Measurements from ENCODE around the gene XPA. TPM values are rescaled to one million over a fixed set of nuclear protein-coding genes. Genes with fewer than 3 reads are reported as not detected.

The XPA gene
- total and polyA plus RNA-seq, 4 donors, result 15.3 to 33.1 (median 24.3) TPM

- WGBS, 2 donors, result 9% methylated on average over 9 of the region's 9 CpGs
- Histone ChIP-seq H3K27me3 (ENCODE audit: control insufficient read depth in 1 of 2, insufficient read depth in 2 of 2, low read length in 1 of 2) (no peaks in the 10 kb centered on the region), H3K4me1 (ENCODE audit: control insufficient read depth in 1 of 2, insufficient read depth in 2 of 2, low read length in 2 of 2) (peaks cover 0 to 6% of the 10 kb centered on the region in 2 donors), H3K27ac (ENCODE audit: low read depth in 1 of 2, low read length in 2 of 2) (peak overlapping the region in 1 of 2 donors; percentile 95), H3K4me3 (ENCODE audit: low read length in 2 of 2) (peak overlapping the region; percentile 56 to 93), H3K36me3 (ENCODE audit: control insufficient read depth in 1 of 2, insufficient read depth in 2 of 2, low read length in 1 of 2) (no peaks in the 10 kb centered on the region), H3K9me3 (ENCODE audit: control insufficient read depth, low read length) (no peaks in the 10 kb centered on the region)
- DNase-seq, result no peak
- ATAC-seq (ENCODE audit: low FRiP score), result no peak
- intact Hi-C loops (cut with DNase I), result no loop called here
Measured at GRCh38 chr9:97695995-97696802, 941 bp downstream of the XPA start.

GRCh38 chr9:97695390-97695789 is 1.8 kb downstream of the XPA start:
- ATAC-seq (ENCODE audit: low FRiP score) (no peak), DNase-seq (no peak)
- intact Hi-C loops (cut with DNase I), result no loop called here
- Histone ChIP-seq H3K36me3 (ENCODE audit: control insufficient read depth in 1 of 2, insufficient read depth in 2 of 2, low read length in 1 of 2) (no peaks in the 10 kb centered on the region), H3K4me1 (ENCODE audit: control insufficient read depth in 1 of 2, insufficient read depth in 2 of 2, low read length in 2 of 2) (peaks cover 0 to 6% of the 10 kb centered on the region in 2 donors), H3K4me3 (ENCODE audit: low read length in 2 of 2) (peak overlapping the region in 1 of 2 donors; percentile 56), H3K27ac (ENCODE audit: low read depth in 1 of 2, low read length in 2 of 2) (no peak overlapping the region), H3K27me3 (ENCODE audit: control insufficient read depth in 1 of 2, insufficient read depth in 2 of 2, low read length in 1 of 2) (no peaks in the 10 kb centered on the region), H3K9me3 (ENCODE audit: control insufficient read depth, low read length) (no peaks in the 10 kb centered on the region)
- 57 to 61% methylated on average over 3 of the region's 3 CpGs for WGBS, 2 donors

GRCh38 chr9:97694769-97695168 is 2.4 kb downstream of the XPA start:
- ATAC-seq (ENCODE audit: low FRiP score), result no peak
- intact Hi-C loops (cut with DNase I), result no loop called here
- DNase-seq, result no peak
- 91 to 93% methylated on average over 7 of the region's 7 CpGs for WGBS, 2 donors
- H3K4me1 ChIP-seq (ENCODE audit: control insufficient read depth in 1 of 2, insufficient read depth in 2 of 2, low read length in 2 of 2), result peaks cover 0 to 10% of the 10 kb centered on the region in 2 donors
- no peaks in the 10 kb centered on the region for H3K27me3 ChIP-seq (ENCODE audit: control insufficient read depth in 1 of 2, insufficient read depth in 2 of 2, low read length in 1 of 2)
- H3K27ac ChIP-seq (ENCODE audit: low read depth in 1 of 2, low read length in 2 of 2), result no peak overlapping the region
- H3K36me3 ChIP-seq (ENCODE audit: control insufficient read depth in 1 of 2, insufficient read depth in 2 of 2, low read length in 1 of 2), result no peaks in the 10 kb centered on the region
- H3K4me3 ChIP-seq (ENCODE audit: low read length in 2 of 2), result no peak overlapping the region
- H3K9me3 ChIP-seq (ENCODE audit: control insufficient read depth, low read length), result no peaks in the 10 kb centered on the region

- Histone ChIP-seq H3K4me3 (ENCODE audit: low read length in 2 of 2) (no peak overlapping the region), H3K4me1 (ENCODE audit: control insufficient read depth in 1 of 2, insufficient read depth in 2 of 2, low read length in 2 of 2) (peaks cover 0 to 7% of the 10 kb centered on the region in 2 donors), H3K27ac (ENCODE audit: low read depth in 1 of 2, low read length in 2 of 2) (peak overlapping the region in 1 of 2 donors; percentile 44), H3K27me3 (ENCODE audit: control insufficient read depth in 1 of 2, insufficient read depth in 2 of 2, low read length in 1 of 2) (no peaks in the 10 kb centered on the region), H3K36me3 (ENCODE audit: control insufficient read depth in 1 of 2, insufficient read depth in 2 of 2, low read length in 1 of 2) (peaks cover 2 to 3% of the 10 kb centered on the region in 2 donors), H3K9me3 (ENCODE audit: control insufficient read depth, low read length) (no peaks in the 10 kb centered on the region)
- WGBS, 2 donors, result 19 to 24% methylated on average over 4 of the region's 4 CpGs
- intact Hi-C loops (cut with DNase I), result no loop called here
- DNase-seq (no peak), ATAC-seq (ENCODE audit: low FRiP score) (no peak)
Measured at GRCh38 chr9:97689401-97690180, 7.5 kb downstream of the XPA start.

GRCh38 chr9:97688654-97689053 is 8.5 kb downstream of the XPA start:
- Histone ChIP-seq H3K4me1 (ENCODE audit: control insufficient read depth in 1 of 2, insufficient read depth in 2 of 2, low read length in 2 of 2) (peaks cover 0 to 4% of the 10 kb centered on the region in 2 donors), H3K9me3 (ENCODE audit: control insufficient read depth, low read length) (no peaks in the 10 kb centered on the region), H3K27me3 (ENCODE audit: control insufficient read depth in 1 of 2, insufficient read depth in 2 of 2, low read length in 1 of 2) (no peaks in the 10 kb centered on the region), H3K4me3 (ENCODE audit: low read length in 2 of 2) (no peak overlapping the region), H3K27ac (ENCODE audit: low read depth in 1 of 2, low read length in 2 of 2) (peak overlapping the region in 1 of 2 donors; percentile 79), H3K36me3 (ENCODE audit: control insufficient read depth in 1 of 2, insufficient read depth in 2 of 2, low read length in 1 of 2) (peaks cover 2 to 3% of the 10 kb centered on the region in 2 donors)
- DNase-seq, result no peak
- WGBS, 2 donors, result 16 to 20% methylated on average over 1 of the region's 1 CpG
- ATAC-seq (ENCODE audit: low FRiP score), result no peak
- intact Hi-C loops (cut with DNase I), result no loop called here

GRCh38 chr9:97682242-97682641 is 14.9 kb downstream of the XPA start:
- H3K4me1 ChIP-seq (ENCODE audit: control insufficient read depth in 1 of 2, insufficient read depth in 2 of 2, low read length in 2 of 2), result no peaks in the 10 kb centered on the region
- no peaks in the 10 kb centered on the region for H3K9me3 ChIP-seq (ENCODE audit: control insufficient read depth, low read length)
- no peaks in the 10 kb centered on the region for H3K27me3 ChIP-seq (ENCODE audit: control insufficient read depth in 1 of 2, insufficient read depth in 2 of 2, low read length in 1 of 2)
- H3K4me3 ChIP-seq (ENCODE audit: low read length in 2 of 2), result no peak overlapping the region
- ATAC-seq (ENCODE audit: low FRiP score) (no peak), DNase-seq (no peak)
- H3K27ac ChIP-seq (ENCODE audit: low read depth in 1 of 2, low read length in 2 of 2), result no peak overlapping the region
- H3K36me3 ChIP-seq (ENCODE audit: control insufficient read depth in 1 of 2, insufficient read depth in 2 of 2, low read length in 1 of 2), result peaks cover 0 to 2% of the 10 kb centered on the region in 2 donors
- intact Hi-C loops (cut with DNase I), result no loop called here
- 88 to 95% methylated on average over 1 of the region's 1 CpG for WGBS, 2 donors

GRCh38 chr9:97675655-97676054 is 21.5 kb downstream of the XPA start:
- Histone ChIP-seq H3K27ac (ENCODE audit: low read depth in 1 of 2, low read length in 2 of 2) (peak overlapping the region in 1 of 2 donors; percentile 54), H3K27me3 (ENCODE audit: control insufficient read depth in 1 of 2, insufficient read depth in 2 of 2, low read length in 1 of 2) (no peaks in the 10 kb centered on the region), H3K4me1 (ENCODE audit: control insufficient read depth in 1 of 2, insufficient read depth in 2 of 2, low read length in 2 of 2) (peaks cover 0 to 5% of the 10 kb centered on the region in 2 donors), H3K4me3 (ENCODE audit: low read length in 2 of 2) (no peak overlapping the region), H3K9me3 (ENCODE audit: control insufficient read depth, low read length) (no peaks in the 10 kb centered on the region), H3K36me3 (ENCODE audit: control insufficient read depth in 1 of 2, insufficient read depth in 2 of 2, low read length in 1 of 2) (peaks cover under 1 to 5% of the 10 kb centered on the region in 2 donors)
- DNase-seq, result no peak
- intact Hi-C loops (cut with DNase I), result no loop called here
- no peak for ATAC-seq (ENCODE audit: low FRiP score)
- 18 to 19% methylated on average over 3 of the region's 3 CpGs for WGBS, 2 donors

GRCh38 chr9:97673922-97674321 is 23.2 kb downstream of the XPA start:
- intact Hi-C loops (cut with DNase I), result no loop called here
- Histone ChIP-seq H3K36me3 (ENCODE audit: control insufficient read depth in 1 of 2, insufficient read depth in 2 of 2, low read length in 1 of 2) (peaks cover 3 to 13% of the 10 kb centered on the region in 2 donors), H3K9me3 (ENCODE audit: control insufficient read depth, low read length) (no peaks in the 10 kb centered on the region), H3K4me1 (ENCODE audit: control insufficient read depth in 1 of 2, insufficient read depth in 2 of 2, low read length in 2 of 2) (peaks cover 0 to 5% of the 10 kb centered on the region in 2 donors), H3K27ac (ENCODE audit: low read depth in 1 of 2, low read length in 2 of 2) (no peak overlapping the region), H3K27me3 (ENCODE audit: control insufficient read depth in 1 of 2, insufficient read depth in 2 of 2, low read length in 1 of 2) (no peaks in the 10 kb centered on the region), H3K4me3 (ENCODE audit: low read length in 2 of 2) (no peak overlapping the region)
- 76 to 89% methylated on average over 3 of the region's 3 CpGs for WGBS, 2 donors
- DNase-seq (no peak), ATAC-seq (ENCODE audit: low FRiP score) (no peak)

All from aorta (tissue), 5 donors.